Activated effector memory CD4-positive, alpha-beta T cell treated with Interleukin-2 at 50 U/mL for 16 hours (primary cell): ENCODE measurements around the gene POFUT2.

Source experiments
- DNase-seq: peaks from one replicate; pipeline ENCODE4 v3.0.0-alpha.2; 2020

Gene POFUT2

GRCh38 chr21:45296638-45297037 lies 8.9 kb upstream of the POFUT2 start:
- no peak for DNase-seq

DNA sequence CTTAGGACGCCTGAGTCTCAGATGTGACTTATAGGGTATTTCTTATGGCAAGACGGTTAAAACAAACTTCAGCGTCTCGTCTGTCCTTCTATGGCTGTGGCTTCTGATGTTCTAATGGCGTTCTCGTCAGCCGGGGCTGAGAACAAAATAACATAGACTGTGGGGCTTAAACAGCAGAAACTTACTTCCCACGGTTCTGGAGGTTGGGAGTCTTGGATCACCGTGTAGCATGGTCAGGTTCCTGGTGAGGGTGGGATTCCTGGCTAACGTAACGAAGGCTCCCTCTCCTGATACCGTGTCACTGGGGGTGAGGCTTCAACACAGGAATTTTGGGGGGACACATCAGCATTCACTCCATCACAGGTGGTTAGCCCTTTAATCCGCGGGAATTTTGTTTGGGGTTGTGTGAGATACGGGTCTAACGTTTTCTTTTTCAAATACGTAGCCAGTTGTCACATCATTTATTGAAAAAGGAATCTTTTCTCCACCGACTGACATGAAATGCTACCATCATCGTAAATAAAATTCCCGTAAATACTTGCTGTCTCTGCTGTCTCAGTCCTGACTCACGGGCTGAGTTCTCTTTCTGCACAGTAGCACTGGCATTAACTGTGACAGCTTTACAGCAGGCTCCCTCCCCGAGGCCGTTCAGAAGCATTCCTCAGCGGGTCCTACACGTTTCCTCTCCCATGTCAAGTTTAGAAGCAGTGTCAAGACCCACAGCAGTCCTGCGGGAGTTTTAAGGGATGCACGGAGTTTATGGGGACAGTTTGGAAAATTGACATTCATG lies 8.1 kb upstream of the POFUT2 start:
- DNase-seq = no peak

DNA sequence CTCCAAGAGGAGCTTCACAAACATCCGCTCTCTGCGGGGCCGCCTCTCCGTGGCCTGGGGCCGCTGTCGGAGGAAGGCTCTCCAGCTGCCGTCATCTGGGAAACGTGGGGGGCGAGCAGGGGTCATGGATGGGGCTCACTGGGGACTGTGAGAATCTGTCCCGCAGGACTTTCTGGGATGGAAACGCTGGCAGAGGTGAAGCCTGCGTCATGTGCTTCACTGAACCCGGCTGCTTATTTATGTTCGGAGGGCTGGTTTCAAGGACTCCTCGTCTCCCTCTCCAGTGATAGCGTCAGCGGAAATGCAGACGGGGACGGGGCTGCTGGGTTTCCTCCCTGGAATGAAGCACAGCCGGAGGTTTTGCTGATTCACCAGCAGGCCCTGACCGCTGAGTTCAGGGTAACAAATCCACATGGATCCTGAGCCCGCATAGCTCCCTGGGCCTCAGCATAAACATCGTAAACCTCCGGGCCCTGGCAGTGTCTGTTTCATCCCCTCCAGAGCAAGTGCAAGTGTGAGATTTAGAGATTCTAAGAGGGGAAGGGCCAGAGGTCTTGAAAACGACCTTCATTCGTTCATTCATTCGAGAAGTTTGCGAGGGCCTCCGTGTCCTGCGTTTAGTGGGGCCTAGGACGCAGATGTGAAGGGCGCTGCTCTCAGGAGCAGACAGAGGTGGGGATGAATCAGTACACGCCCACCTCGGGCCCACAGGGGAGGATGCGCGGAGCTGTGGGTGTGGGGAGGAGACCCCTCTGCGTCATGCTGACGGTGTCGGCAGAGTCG lies 7.0 kb upstream of the POFUT2 start:
- DNase-seq = no peak

DNA sequence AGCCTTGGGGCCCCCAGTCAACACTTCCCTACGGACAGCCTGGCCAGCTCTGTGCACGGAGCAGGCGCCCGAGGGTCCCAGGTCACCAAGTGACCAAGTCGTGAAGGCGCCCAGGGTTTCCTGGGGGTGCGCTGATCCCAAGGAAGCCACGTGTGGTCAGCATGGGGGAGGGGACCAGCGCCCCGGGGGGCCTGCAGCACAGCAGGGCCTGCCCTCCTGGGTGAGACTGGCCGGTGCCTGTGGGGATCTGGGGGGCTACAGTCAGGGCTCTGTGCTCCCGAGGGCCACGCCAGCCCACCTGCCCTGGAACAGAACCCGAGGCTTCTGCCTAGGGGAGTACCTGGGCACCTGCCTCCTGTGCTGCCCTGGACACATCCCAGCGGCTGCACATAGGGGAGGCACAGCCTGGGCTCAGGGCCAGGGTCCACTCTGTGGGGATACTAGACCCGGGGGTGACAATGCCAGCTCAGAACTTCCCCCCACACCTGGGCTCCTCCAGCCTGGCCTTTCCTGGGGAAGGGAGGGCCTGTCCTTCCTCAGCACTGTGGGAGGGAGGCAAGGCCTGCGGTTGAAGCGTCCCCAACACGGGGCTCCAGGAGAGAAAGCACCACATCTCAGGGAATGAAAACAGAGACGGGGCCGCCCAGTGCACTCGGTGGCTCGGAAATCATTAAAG lies 6.2 kb upstream of the POFUT2 start:
- DNase-seq = no peak

- no peak for DNase-seq
These were observed 5.6 kb upstream of the POFUT2 start for GRCh38 chr21:45293220-45293725.

- DNase-seq = peak; percentile 60
These were observed 4.9 kb upstream of the POFUT2 start for GRCh38 chr21:45292399-45293219.

- DNase-seq = no peak
These were observed 4.1 kb upstream of the POFUT2 start for GRCh38 chr21:45291613-45292398.

- no peak for DNase-seq
These were observed 3.4 kb upstream of the POFUT2 start for GRCh38 chr21:45290948-45291612.

- no peak for DNase-seq
These were observed 2.2 kb upstream of the POFUT2 start for GRCh38 chr21:45289655-45290515.

DNA sequence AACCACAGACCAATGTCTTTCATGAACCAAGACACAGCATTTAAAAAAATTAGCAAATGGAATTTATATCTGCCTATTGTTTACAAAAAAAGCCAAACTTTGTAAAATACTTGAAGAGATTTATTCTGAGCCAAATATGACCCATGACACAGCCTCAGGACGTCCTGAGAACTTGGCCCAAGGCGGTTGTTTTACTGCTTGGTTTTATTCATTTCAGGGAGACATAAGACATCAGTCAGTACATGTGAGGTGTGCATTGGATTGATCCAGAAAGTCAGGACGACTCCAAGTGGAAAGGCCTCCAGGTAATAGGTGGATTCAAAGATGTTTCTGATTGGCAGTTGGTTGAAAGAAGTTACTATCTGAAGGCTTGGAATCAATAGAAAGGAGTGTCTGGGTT lies 1.4 kb upstream of the POFUT2 start:
- no peak for DNase-seq

GRCh38 chr21:45288441-45288841 lies 746 bp upstream of the POFUT2 start:
- no peak for DNase-seq

DNA sequence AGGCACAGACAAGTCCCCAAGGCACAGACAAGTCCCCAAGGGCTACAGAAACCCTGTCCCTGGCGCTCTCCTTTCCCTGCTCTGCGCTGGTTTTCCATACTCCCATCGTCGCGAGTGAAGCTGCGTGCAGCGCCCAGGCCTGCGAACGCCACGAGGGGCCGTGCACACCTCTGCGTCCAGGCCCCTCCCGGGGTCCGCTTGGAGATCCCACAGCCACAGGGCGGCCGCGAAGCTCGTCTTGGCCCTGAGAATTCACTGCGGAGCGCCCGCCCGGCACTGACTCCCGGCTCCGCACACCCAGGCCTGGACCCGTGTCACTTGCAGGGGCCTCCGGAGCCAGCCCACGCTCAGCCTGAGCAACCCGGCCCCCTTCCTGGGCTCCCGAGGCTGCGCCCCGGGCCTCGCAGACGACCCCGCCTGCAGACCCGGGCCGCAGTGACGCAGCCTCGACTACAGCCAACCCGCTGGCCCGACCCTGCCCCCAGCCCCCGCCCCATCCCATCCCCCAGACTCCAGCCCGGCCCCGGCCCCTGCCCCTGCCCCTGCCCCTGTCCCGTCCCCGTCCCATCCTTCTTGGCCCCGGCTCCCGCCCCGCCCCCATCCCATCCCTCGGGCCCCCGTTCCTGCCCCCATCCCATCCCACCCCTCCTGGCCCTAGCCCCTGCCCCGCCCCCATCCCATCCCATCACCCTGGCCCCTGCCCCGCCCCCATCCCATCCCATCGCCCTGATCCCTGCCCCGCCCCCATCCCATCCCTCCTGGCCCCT lies 841 bp downstream of the POFUT2 start:
- DNase-seq = no peak

GRCh38 chr21:45285266-45285931 lies 2.3 kb downstream of the POFUT2 start:
- no peak for DNase-seq

GRCh38 chr21:45284456-45284741 lies 3.3 kb downstream of the POFUT2 start:
- no peak for DNase-seq

DNA sequence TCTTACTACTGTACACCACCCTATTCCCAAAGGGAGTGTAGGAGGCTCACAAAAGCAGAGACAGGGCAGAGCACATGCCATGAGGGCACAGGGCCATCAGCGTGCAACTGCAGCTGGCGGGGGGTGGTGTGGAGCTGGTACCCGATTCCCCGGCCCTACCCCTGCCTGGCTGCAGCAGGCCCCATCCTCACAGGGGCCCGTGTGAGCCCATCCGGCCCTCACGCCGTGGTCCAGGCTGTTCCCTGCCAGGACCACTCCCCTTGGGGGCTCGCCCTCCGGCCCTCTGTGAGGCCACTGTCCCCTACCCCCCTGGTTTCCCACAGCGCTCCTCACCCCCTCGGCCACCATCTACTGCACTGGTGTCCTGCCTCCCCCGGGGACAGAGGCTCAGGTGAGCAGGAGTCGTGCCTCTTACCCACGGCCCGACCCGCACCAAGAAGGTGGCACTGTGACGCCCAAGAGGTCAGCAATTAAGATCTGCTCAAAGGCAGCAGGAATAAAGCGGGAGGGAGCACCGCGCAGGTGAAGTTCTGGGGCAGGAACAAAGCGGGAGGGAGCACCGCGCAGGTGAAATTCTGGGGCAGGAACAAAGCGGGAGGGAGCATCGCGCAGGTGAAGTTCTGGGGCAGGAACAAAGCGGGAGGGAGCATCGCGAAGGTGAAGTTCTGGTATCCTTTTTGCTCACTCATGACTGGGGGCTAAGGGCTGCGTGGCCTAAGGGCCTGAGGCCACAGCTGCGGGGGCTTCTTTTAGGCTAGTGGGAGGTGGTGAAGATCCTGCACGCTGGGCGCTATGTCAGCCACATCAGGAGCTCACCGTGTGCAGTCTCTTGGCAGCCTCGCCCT lies 3.9 kb downstream of the POFUT2 start:
- DNase-seq = no peak

- no peak for DNase-seq
These were observed 4.6 kb downstream of the POFUT2 start for GRCh38 chr21:45283035-45283610.

- DNase-seq = no peak
These were observed 5.2 kb downstream of the POFUT2 start for GRCh38 chr21:45282283-45283034.
